Activated T-cell treated with anti-CD3 and anti-CD28 coated beads, Interleukin-2, amount 50 U/mL, for 4 hours (primary cell): Measurements from ENCODE around the gene SLC35G6. TPM values are rescaled to one million over a fixed set of nuclear protein-coding genes. Genes with fewer than 3 reads are reported as not detected.

ENCODE experiments used
- ATAC-seq, 2 donors: fragments of 200-7000 bp; cut with Tn5 transposase; one replicate each; pipeline ENCODE4 v1.10.0; 2021
- DNase-seq: peaks from one replicate; pipeline ENCODE4 v3.0.0-alpha.2; 2020
- H3K27me3 Mint-ChIP-seq: one replicate; pipeline ENCODE4 v1.8.0; 2021; ENCODE audit warnings: low read depth, mixed read lengths
- H3K36me3 Mint-ChIP-seq: one replicate; pipeline ENCODE4 v1.8.0; 2022; ENCODE audit warnings: mixed read lengths; ENCODE audit not compliant: insufficient read depth
- H3K4me1 Mint-ChIP-seq: one replicate; pipeline ENCODE4 v1.8.0; 2021; ENCODE audit warnings: low read depth, mixed read lengths
- H3K4me3 Mint-ChIP-seq: one replicate; pipeline ENCODE4 v1.8.0; 2021; ENCODE audit warnings: mild to moderate bottlenecking, moderate library complexity, mixed read lengths
- H3K9me3 Mint-ChIP-seq: one replicate; pipeline ENCODE4 v1.8.0; 2021; ENCODE audit warnings: mixed read lengths
- total RNA-seq, 3 donors: library from RNA; stranded (reverse); gene quantifications; one replicate each; pipeline ENCODE4 v1.2.1, GENCODE V29; 2021

Gene SLC35G6
- total RNA-seq, 3 donors from 2014 or later, result not detected

DNA sequence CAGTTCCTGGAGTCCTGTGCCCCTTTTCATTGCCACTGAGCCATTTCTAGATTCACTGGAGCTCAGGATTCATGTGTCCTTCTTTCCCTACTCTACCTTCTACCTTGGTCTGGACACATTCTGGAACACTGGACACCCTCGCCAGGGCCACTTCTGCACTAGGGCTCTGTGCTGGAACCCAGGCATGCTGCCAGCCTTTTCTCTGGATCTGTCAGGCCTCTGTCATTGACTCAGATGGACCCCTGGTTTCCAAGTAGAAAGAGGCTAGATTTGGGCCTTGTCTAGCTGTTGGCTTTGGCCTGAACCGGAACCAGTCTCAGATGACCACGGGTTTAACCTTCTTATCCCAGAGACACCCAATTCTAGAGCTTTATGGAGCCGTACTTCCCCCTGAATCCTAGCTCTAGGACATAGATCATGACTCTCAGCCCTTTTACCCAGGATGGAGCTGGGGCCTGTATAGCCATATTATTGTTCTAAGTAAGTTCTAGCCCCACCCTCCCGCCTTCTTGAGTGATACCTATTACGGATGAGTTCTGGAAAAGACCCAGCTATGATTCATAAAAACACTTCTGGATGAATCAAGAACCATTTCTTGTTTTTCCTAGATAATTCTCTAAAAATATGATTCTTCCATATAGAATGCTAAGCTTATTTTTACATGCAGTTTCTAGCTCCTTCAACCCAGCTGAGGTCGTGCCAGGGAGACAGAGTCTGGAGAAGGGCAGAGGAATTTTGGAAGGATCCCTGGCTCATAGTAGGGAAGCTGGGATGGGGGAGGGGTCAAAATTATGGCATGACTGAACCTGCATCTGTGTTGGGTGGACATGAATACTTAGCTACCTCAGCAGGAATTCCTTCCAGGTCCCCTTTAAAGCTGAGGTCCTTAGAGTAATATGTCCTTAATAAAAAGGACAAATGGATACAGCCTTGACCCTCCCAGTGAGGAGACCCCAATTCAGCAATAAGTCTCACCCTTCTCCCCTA, 37.5 kb upstream of the SLC35G6 start:
- Mint-ChIP-seq H3K27me3 (peaks cover 72% of the 10 kb centered on the region), H3K9me3 (no peaks in the 10 kb centered on the region), H3K4me3 (no peak overlapping the region), H3K36me3 (peaks cover 2% of the 10 kb centered on the region), H3K4me1 (peaks cover 30% of the 10 kb centered on the region)
- ATAC-seq (no peak), DNase-seq (no peak)

- Mint-ChIP-seq H3K36me3 (peaks cover 3% of the 10 kb centered on the region), H3K27me3 (peaks cover 67% of the 10 kb centered on the region), H3K4me3 (peak within 1 kb of the TSS; percentile 72), H3K4me1 (peaks cover 26% of the 10 kb centered on the region), H3K9me3 (no peaks in the 10 kb centered on the region)
- DNase-seq (no peak), ATAC-seq (peak; percentile 16 to 18)
These were observed 36.3 kb upstream of the SLC35G6 start, which contains the start of gene CHRNB1 for GRCh38 chr17:7444682-7445618. CHRNB1 (plus strand) TSS chr17:7445061; CDS start chr17:7445128, 67 bp downstream.

GRCh38 chr17:7445619-7445968, 35.7 kb upstream of the SLC35G6 start:
- Mint-ChIP-seq H3K4me3 (peak overlapping the region; percentile 72), H3K4me1 (peaks cover 20% of the 10 kb centered on the region), H3K27me3 (peaks cover 60% of the 10 kb centered on the region)

DNA sequence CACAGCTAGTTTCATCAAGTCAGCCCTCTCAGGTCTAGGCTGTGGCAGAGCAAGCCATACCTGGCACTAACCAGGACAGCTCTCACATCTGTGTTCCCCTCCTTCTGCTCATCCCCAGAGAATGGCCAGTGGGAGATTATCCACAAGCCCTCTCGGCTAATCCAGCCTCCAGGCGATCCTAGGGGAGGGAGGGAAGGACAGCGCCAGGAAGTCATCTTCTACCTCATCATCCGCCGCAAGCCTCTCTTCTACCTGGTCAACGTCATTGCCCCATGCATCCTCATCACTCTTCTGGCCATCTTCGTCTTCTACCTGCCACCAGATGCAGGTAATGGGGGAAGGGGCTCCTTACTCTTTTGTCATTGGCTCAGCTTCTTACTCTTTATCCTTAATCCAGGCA, 32.8 kb upstream of the SLC35G6 start:
- H3K4me1 Mint-ChIP-seq, result peaks cover 17% of the 10 kb centered on the region
- H3K4me3 Mint-ChIP-seq, result no peak overlapping the region
- peaks cover 35% of the 10 kb centered on the region for H3K27me3 Mint-ChIP-seq
- H3K9me3 Mint-ChIP-seq, result no peaks in the 10 kb centered on the region
- peaks cover 3% of the 10 kb centered on the region for H3K36me3 Mint-ChIP-seq
- no peak for DNase-seq
- ATAC-seq, result no peak

More at GRCh38 chr17:7445619-7445968, 35.7 kb upstream of the SLC35G6 start:
- Mint-ChIP-seq H3K9me3 (no peaks in the 10 kb centered on the region), H3K36me3 (peaks cover 3% of the 10 kb centered on the region)
- DNase-seq, result no peak
- ATAC-seq, result peak; percentile 83

- Mint-ChIP-seq H3K4me3 (no peak overlapping the region), H3K4me1 (peaks cover 11% of the 10 kb centered on the region), H3K9me3 (no peaks in the 10 kb centered on the region), H3K36me3 (peaks cover 4% of the 10 kb centered on the region), H3K27me3 (no peaks in the 10 kb centered on the region)
- no peak for ATAC-seq
- no peak for DNase-seq
These were observed 21.2 kb upstream of the SLC35G6 start for GRCh38 chr17:7459961-7460545.

DNA sequence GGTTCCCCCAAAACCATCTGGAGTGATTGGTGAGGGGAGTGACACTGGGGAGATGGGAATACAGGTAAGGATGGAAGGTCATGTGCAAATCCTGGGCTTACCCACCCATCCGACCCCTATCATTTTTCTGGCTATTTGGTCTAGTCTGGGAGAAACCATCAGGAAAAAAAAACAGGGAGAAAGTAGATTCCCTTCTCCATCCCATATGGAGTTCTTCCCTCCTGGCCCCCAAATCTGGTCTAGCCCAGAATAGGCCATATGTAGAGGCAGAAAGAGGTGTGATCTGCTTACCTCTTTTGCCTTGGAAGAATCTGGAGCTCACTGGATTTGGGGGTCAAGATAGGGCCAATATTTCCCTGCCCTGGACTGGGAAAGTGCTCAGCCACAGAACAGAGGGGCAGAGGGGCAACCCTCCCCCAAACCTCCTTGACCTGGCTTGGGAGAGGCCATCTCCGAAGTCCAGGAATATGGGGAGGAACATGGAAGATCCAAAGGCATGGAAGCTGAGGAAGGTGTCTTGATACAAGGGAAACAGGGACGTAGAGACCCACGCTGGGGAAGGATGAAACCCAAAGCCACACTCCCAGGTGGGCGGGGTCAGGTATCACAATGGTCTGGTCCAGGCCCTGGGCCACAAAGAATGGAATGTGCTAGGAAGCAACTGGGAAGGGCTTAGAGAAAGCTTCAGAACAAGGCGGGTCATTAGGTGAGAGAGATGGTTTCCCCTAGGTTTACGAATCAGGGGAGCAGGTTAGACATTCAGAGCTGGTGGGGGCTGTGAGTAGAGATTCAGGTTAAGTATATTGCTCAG, 20.2 kb upstream of the SLC35G6 start:
- Mint-ChIP-seq H3K36me3 (peaks cover 4% of the 10 kb centered on the region), H3K4me1 (peaks cover 6% of the 10 kb centered on the region), H3K9me3 (no peaks in the 10 kb centered on the region), H3K4me3 (no peak overlapping the region), H3K27me3 (no peaks in the 10 kb centered on the region)
- ATAC-seq (no peak), DNase-seq (no peak)

GRCh38 chr17:7462474-7463371, 18.5 kb upstream of the SLC35G6 start:
- Mint-ChIP-seq H3K9me3 (no peaks in the 10 kb centered on the region), H3K36me3 (peaks cover 4% of the 10 kb centered on the region), H3K4me3 (no peak overlapping the region), H3K27me3 (no peaks in the 10 kb centered on the region), H3K4me1 (peaks cover 3% of the 10 kb centered on the region)
- no peak for DNase-seq
- ATAC-seq, result no peak

DNA sequence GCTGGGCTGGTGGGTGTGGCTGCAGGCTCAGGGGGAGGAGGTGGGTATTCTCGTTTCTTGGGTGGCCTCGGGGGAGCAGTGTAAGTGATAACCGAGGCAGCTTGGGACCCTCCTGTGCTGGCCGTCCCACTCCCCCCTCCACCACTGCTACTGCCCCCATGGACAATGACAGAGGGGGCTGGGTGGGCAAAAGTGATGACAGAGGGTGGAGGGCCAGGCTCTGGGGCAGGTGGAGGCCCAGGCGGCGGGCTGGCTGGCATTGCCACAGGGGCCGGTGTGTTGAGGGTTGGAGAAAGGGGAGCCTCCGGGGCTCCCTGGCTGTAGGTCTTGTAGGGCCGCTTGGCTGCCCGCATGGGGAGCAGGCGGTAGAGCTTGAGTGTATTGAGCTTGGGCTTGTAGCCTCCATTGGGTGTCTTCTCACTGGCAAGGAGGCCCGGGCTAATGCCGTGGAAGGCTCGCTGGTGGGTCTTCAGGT, 17.8 kb upstream of the SLC35G6 start:
- ATAC-seq, result no peak
- Mint-ChIP-seq H3K4me3 (no peak overlapping the region), H3K36me3 (peaks cover 4% of the 10 kb centered on the region), H3K4me1 (peaks cover 6% of the 10 kb centered on the region), H3K9me3 (no peaks in the 10 kb centered on the region), H3K27me3 (no peaks in the 10 kb centered on the region)
- DNase-seq, result no peak

GRCh38 chr17:7464081-7464480, 17.2 kb upstream of the SLC35G6 start:
- H3K27me3 Mint-ChIP-seq, result no peaks in the 10 kb centered on the region
- ATAC-seq (no peak), DNase-seq (no peak)
- no peak overlapping the region for H3K4me3 Mint-ChIP-seq
- H3K9me3 Mint-ChIP-seq, result no peaks in the 10 kb centered on the region
- H3K36me3 Mint-ChIP-seq, result peaks cover 4% of the 10 kb centered on the region
- H3K4me1 Mint-ChIP-seq, result peaks cover 10% of the 10 kb centered on the region

DNA sequence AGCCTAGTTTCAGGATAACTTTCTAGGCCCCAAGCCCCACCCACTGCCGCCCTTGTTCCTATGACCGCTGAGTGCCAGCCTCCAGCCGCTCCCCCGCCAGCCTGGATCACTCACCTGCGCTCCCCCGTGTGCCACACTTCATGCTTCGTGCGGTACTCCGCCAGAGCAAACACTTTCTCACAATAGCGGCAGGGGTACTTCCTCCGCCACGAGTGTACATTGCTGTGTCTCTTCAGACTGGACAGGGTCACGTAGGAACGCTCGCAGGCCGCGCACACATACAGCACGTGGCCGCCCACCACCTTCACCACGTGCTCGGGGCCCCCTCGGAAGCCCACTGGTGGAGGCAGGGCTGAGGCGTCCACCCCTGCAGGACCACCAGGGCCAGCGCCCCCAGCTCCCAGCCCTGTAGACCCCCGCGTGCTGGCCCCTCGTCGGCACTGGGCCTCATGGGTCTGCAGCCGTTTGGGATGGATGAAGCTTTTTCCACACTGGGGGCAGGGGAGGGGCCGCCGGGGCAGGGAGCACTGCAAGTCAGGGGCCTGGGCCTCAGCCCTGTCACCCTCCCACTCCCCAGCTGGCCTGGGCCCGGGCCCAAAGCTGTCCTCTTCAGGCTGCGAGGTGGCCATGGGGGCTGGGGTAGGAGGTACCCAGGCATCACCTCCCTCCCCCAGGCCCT, 15.5 kb upstream of the SLC35G6 start:
- peaks cover 10% of the 10 kb centered on the region for H3K4me1 Mint-ChIP-seq
- no peak overlapping the region for H3K4me3 Mint-ChIP-seq
- no peaks in the 10 kb centered on the region for H3K27me3 Mint-ChIP-seq
- ATAC-seq (no peak), DNase-seq (no peak)
- H3K9me3 Mint-ChIP-seq, result no peaks in the 10 kb centered on the region
- peaks cover 4% of the 10 kb centered on the region for H3K36me3 Mint-ChIP-seq

GRCh38 chr17:7466318-7466638, 15.0 kb upstream of the SLC35G6 start:
- Mint-ChIP-seq H3K9me3 (no peaks in the 10 kb centered on the region), H3K27me3 (no peaks in the 10 kb centered on the region), H3K4me1 (peaks cover 11% of the 10 kb centered on the region), H3K36me3 (peaks cover under 1% of the 10 kb centered on the region), H3K4me3 (no peak overlapping the region)
- DNase-seq (no peak), ATAC-seq (no peak)

DNA sequence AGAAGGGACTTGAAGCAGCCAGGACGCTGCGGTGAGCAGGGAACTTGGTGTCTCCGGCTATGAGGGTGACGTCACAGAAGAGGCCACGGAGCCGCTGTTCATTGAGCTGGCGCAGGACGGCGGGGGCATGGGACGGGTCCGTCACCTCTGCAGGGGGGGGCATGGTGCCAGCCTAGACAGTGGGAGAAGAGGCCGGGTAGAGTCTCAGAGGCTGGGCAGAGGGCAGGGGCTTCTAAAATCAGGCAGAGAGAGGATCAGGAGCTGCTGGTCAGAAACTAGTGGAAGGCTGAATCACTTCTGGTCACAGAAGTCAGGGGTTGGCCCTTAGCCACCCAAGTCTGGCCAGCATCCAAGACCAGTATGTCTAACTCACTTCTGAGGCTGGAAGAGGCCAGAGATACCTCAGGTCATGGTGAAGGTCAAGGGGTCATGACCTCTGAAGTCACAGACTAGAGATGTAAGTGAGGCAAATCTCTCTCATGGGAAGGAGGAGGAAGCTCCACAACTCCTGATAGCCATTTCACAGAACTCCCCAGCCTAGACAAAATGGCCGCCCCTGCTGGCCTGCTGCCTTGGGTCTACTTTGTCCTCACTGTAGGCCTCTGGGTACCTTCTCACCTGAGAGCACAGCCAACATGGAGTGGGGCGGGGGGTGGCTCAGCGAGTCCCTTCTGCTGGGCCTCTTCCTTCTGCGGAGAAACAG, 14.5 kb upstream of the SLC35G6 start:
- DNase-seq (no peak), ATAC-seq (no peak)
- Mint-ChIP-seq H3K9me3 (no peaks in the 10 kb centered on the region), H3K36me3 (no peaks in the 10 kb centered on the region), H3K27me3 (no peaks in the 10 kb centered on the region), H3K4me3 (no peak overlapping the region), H3K4me1 (peaks cover 17% of the 10 kb centered on the region)
